A673 (cell line): ENCODE results near the gene P3H4.

Source experiments
- EZH2 ChIP-seq: fragments of 200-600 bp; sonication (generic); IDR thresholded peaks from 2 replicates; pipeline ENCODE4 v1.6.1; 2017; ENCODE audit warnings: borderline replicate concordance, low read depth, mild to moderate bottlenecking, mixed read lengths, antibody characterized with exemption, low read length; ENCODE audit not compliant: poor library complexity, severe bottlenecking
- TF ChIP-seq, protein P1 (sequence below): fragments of 300-800, 200-600 bp; sonication (generic); conservative IDR thresholded peaks from 2 replicates; pipeline ENCODE4 v1.5.1; 2017; ENCODE audit warnings: low read depth, mild to moderate bottlenecking, antibody characterized with exemption, low read length, moderate library complexity, mixed read lengths

DNA sequence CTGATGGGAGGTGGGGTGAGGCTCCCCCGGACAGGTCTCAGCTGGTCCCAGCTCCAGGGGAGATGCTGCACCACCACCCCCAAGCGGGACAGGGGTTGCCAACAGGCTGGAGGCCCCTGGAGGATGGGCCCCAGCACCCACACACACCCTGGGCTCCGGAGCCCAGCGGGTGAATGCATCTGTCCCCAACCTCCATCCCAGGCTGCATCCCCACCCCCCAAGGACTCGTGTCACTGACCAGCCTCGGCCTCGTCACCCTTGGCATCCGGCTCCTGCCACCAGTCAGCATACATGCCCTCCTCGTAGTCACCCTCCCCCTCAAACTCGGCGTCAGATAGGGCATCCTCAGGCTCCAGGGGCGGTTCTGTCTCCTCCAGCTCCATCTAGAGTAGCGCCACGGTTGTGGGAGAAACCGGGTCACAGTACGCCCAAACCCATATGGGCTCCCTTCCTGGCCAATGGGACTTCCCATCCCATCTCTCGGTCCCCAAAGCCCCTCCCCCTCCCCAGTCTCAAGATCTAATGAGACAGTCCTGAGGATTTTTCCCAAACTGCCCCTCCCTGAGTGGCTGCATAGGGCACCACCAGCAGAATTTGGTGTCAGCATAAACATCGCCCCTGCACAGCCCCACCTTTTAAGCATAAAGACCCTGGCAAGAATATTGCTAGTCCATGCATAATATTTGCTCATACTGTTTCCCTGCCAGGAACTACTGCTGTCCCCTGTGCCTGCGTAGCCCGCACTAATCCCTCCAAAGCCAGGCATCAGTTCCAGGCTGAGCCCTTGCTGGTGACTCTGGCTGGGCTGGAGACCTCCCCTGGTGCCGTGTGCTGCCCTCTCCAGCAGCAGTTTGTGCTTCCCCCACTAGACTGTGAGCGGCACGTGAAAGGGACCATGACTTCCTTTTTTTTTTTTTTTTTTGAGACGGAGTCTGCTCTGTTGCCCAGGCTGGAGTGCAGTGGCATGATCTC lies 8.4 kb downstream of the P3H4 start:
- TF ChIP-seq, protein P1, sequence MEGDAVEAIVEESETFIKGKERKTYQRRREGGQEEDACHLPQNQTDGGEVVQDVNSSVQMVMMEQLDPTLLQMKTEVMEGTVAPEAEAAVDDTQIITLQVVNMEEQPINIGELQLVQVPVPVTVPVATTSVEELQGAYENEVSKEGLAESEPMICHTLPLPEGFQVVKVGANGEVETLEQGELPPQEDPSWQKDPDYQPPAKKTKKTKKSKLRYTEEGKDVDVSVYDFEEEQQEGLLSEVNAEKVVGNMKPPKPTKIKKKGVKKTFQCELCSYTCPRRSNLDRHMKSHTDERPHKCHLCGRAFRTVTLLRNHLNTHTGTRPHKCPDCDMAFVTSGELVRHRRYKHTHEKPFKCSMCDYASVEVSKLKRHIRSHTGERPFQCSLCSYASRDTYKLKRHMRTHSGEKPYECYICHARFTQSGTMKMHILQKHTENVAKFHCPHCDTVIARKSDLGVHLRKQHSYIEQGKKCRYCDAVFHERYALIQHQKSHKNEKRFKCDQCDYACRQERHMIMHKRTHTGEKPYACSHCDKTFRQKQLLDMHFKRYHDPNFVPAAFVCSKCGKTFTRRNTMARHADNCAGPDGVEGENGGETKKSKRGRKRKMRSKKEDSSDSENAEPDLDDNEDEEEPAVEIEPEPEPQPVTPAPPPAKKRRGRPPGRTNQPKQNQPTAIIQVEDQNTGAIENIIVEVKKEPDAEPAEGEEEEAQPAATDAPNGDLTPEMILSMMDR, result no peak
- TF ChIP-seq EZH2, result no peak
